GM13977 (cell line): Measurements from ENCODE around the gene IFT57.

ENCODE experiments used
- DNase-seq: peaks from one replicate; pipeline ENCODE4 v3.0.0; 2012; ENCODE audit warnings: low spot score
- CTCF ChIP-seq: IDR thresholded peaks from 2 replicates; pipeline ENCODE4 v1.5.1; 2012; ENCODE audit warnings: mild to moderate bottlenecking, control low read depth; ENCODE audit not compliant: insufficient read depth; ENCODE audit errors: extremely low read depth, missing control alignments
- in situ Hi-C: fragments of 300-500 bp; cut with MboI; formaldehyde crosslinking; loops from one replicate; pipeline ENCODE4 v1.12.0; 2022; ENCODE audit warnings: low sequenced_read_pairs, low pct_unique_long_range_greater_than_20kb, mixed read lengths, inconsistent platforms; ENCODE audit not compliant: unreplicated experiment

Gene IFT57

GRCh38 chr3:108146139-108146538, 76.1 kb downstream of the IFT57 start:
- in situ Hi-C loops: loop anchor here (10.0 kb wide), 1 partner anchor 259 kb away; no protein-coding TSS in a partner anchor
- no peak for DNase-seq
- no peak for TF ChIP-seq CTCF

- in situ Hi-C loops: loop anchor here (10.0 kb wide), 1 partner anchor 259 kb away; no protein-coding TSS in a partner anchor
- no peak for DNase-seq
- TF ChIP-seq CTCF: no peak
These were observed 76.6 kb downstream of the IFT57 start for GRCh38 chr3:108145578-108145977.

GRCh38 chr3:108137460-108137814, 84.8 kb downstream of the IFT57 start:
- in situ Hi-C loops: no loop called here
- no peak for TF ChIP-seq CTCF
- DNase-seq: no peak

GRCh38 chr3:108136561-108137459, 85.4 kb downstream of the IFT57 start:
- no peak for TF ChIP-seq CTCF
- in situ Hi-C loops: no loop called here
- no peak for DNase-seq

GRCh38 chr3:108134555-108134880, 87.7 kb downstream of the IFT57 start:
- no peak for TF ChIP-seq CTCF
- in situ Hi-C loops: no loop called here
- no peak for DNase-seq

- no peak for TF ChIP-seq CTCF
- in situ Hi-C loops: no loop called here
- no peak for DNase-seq
These were observed 88.2 kb downstream of the IFT57 start for GRCh38 chr3:108133858-108134554.
